AG09309 (cell line): ENCODE measurements around the gene IVD.

Source experiments
- DNase-seq: peaks from one replicate; pipeline ENCODE4 v3.0.0-alpha.2; 2010; ENCODE audit warnings: low read depth
- H3K4me3 ChIP-seq: 2 replicates; pipeline ENCODE4 v1.5.1; 2011; ENCODE audit warnings: mild to moderate bottlenecking, low read depth, low read length, moderate library complexity; ENCODE audit not compliant: control insufficient read depth
- CTCF ChIP-seq: IDR thresholded peaks from 2 replicates; pipeline ENCODE4 v1.5.1; 2011; ENCODE audit warnings: mild to moderate bottlenecking, low read depth, low read length, inconsistent platforms; ENCODE audit not compliant: insufficient read depth, control insufficient read depth; ENCODE audit errors: missing control alignments

Gene IVD

GRCh38 chr15:40458495-40459371 is 53.1 kb downstream of the IVD start:
- TF ChIP-seq CTCF = no peak
- no peak for DNase-seq
- no peak overlapping the region for H3K4me3 ChIP-seq

GRCh38 chr15:40459391-40460015 is 53.9 kb downstream of the IVD start:
- H3K4me3 ChIP-seq = no peak overlapping the region
- TF ChIP-seq CTCF = no peak

GRCh38 chr15:40460404-40460803 is 54.8 kb downstream of the IVD start:
- no peak for TF ChIP-seq CTCF
- no peak overlapping the region for H3K4me3 ChIP-seq
- DNase-seq = no peak

More at GRCh38 chr15:40459391-40460015, 53.9 kb downstream of the IVD start:
- DNase-seq = no peak

GRCh38 chr15:40461958-40462357 is 56.4 kb downstream of the IVD start:
- DNase-seq = no peak
- no peak overlapping the region for H3K4me3 ChIP-seq
- no peak for TF ChIP-seq CTCF

GRCh38 chr15:40463279-40463678 is 57.7 kb downstream of the IVD start:
- DNase-seq = no peak
- TF ChIP-seq CTCF = no peak
- H3K4me3 ChIP-seq = no peak overlapping the region

- no peak for TF ChIP-seq CTCF
- no peak overlapping the region for H3K4me3 ChIP-seq
- no peak for DNase-seq
Observed at GRCh38 chr15:40463886-40464545, 58.4 kb downstream of the IVD start.
